K562 (cell line): ENCODE results near the gene KRT72. TPM values are rescaled to one million over a fixed set of nuclear protein-coding genes. Genes with fewer than 3 reads are reported as not detected.

ENCODE experiments used
- ATAC-seq: fragments of 200-7000 bp; cut with Tn5 transposase; 3 replicates; pipeline ENCODE4 v1.9.1; 2020; ENCODE audit warnings: moderate library complexity
- BruUV-seq: library from RNA; stranded (reverse); fragments of 400-500 nt; replicated peaks from 2 replicates; lab custom pipeline; 2021; lab: Mats Ljungman, UMichigan
- CTCF ChIA-PET: fragments of 300-600 bp; formaldehyde crosslinking; extraction: SDS; loops from one replicate; lab custom pipeline; 2021; ENCODE audit warnings: low intra/inter-chr PET ratio; lab: Yijun Ruan, JAX
- POLR2A ChIA-PET: fragments of 300-600, 350-650 bp; sonication (Branson Sonifier 250); formaldehyde crosslinking; extraction: SDS; loops from one replicate; lab custom pipeline; 2021; ENCODE audit warnings: antibody characterized with exemption, inconsistent platforms; lab: Yijun Ruan, JAX
- DNase-seq, 4 experiments: peaks; one replicate each; pipeline versions ENCODE4 v3.0.0 to v3.0.0-alpha.2; 2011 to 2018; ENCODE audit warnings: low spot score in 3 of 4, mixed read lengths in 3 of 4; ENCODE audit errors: extremely low read depth in 1 of 4
- FAIRE-seq: peaks from 2 replicates; lab custom pipeline; 2011; peaks lifted over from hg19 to GRCh38; lab: Jason Lieb, UNC
- H2AFZ ChIP-seq: 2 replicates; pipeline ENCODE4 v1.6.0; 2011; ENCODE audit warnings: low read depth, low read length, control low read depth, inconsistent platforms
- H3K27ac ChIP-seq: fragments of 200-600 bp; 3 replicates; pipeline ENCODE4 v1.8.0; 2011; ENCODE audit warnings: low read depth, mild to moderate bottlenecking, control low read depth, inconsistent platforms, low read length, moderate library complexity, mixed read lengths; ENCODE audit errors: extremely low read depth
- H3K27me3 ChIP-seq, 2 experiments: fragments of 300-600 bp in 1 of 2; 2 replicates in 1 of 2; 3 replicates in 1 of 2; pipeline versions ENCODE4 v1.6.0 to v1.8.0; 2011; ENCODE audit warnings: inconsistent platforms in 2 of 2, low read length in 2 of 2, mild to moderate bottlenecking in 1 of 2, mixed read lengths in 1 of 2, moderate library complexity in 1 of 2; ENCODE audit not compliant: control insufficient read depth in 2 of 2, insufficient read depth in 2 of 2
- H3K36me3 ChIP-seq: fragments of 300-600 bp; 3 replicates; pipeline ENCODE4 v1.8.0; 2011; ENCODE audit warnings: mild to moderate bottlenecking, low read length, inconsistent platforms; ENCODE audit not compliant: control insufficient read depth, insufficient read depth
- H3K4me1 ChIP-seq, 2 experiments: fragments of 200-600 bp in 1 of 2; replicated peaks in 1 of 2; 2 replicates in 1 of 2; 3 replicates in 1 of 2; pipeline versions ENCODE4 v1.5.1 to v1.8.0; 2011; ENCODE audit warnings: inconsistent platforms in 2 of 2, low read length in 2 of 2, mild to moderate bottlenecking in 1 of 2, mixed read lengths in 1 of 2, moderate library complexity in 1 of 2; ENCODE audit not compliant: control insufficient read depth in 2 of 2, insufficient read depth in 2 of 2
- H3K4me2 ChIP-seq: 2 replicates; pipeline ENCODE4 v1.6.1; 2011; ENCODE audit warnings: low read length, control low read depth, inconsistent platforms, mixed read lengths; ENCODE audit not compliant: insufficient read depth
- H3K4me3 ChIP-seq: fragments of 200-600 bp; sonication (generic), shearing (Covaris generic); 2 replicates; pipeline ENCODE4 v1.5.1; 2016; ENCODE audit warnings: control low read depth, inconsistent platforms
- H3K79me2 ChIP-seq: fragments of 200-600 bp; 3 replicates; pipeline ENCODE4 v1.8.0; 2011; ENCODE audit warnings: low read length, inconsistent platforms; ENCODE audit not compliant: control insufficient read depth, insufficient read depth
- H3K9ac ChIP-seq, 2 experiments: 2 replicates each; pipeline versions ENCODE4 v1.6.0 to v1.6.1; 2011; ENCODE audit warnings: low read depth in 2 of 2, low read length in 2 of 2, control low read depth in 1 of 2, inconsistent platforms in 1 of 2, mild to moderate bottlenecking in 1 of 2, mixed read lengths in 1 of 2; ENCODE audit not compliant: insufficient read depth in 1 of 2
- H3K9me1 ChIP-seq: one replicate; pipeline ENCODE4 v1.6.0; 2011; ENCODE audit warnings: inconsistent platforms, mild to moderate bottlenecking, low read length, moderate library complexity; ENCODE audit not compliant: control insufficient read depth, insufficient read depth
- H3K9me3 ChIP-seq: replicated peaks from 2 replicates; pipeline ENCODE4 v1.5.1; 2011; ENCODE audit warnings: low read depth, low read length, inconsistent platforms; ENCODE audit not compliant: control insufficient read depth, insufficient read depth
- H4K20me1 ChIP-seq: replicated peaks from 2 replicates; pipeline ENCODE4 v1.6.1; 2011; ENCODE audit warnings: low read length, inconsistent platforms, mixed read lengths; ENCODE audit not compliant: control insufficient read depth, insufficient read depth
- DMBX1 ChIP-seq: fragments of 250-450 bp; sonication (Bioruptor Pico); IDR thresholded peaks from 2 replicates; pipeline ENCODE4 v1.8.0; 2022; ENCODE audit warnings: inconsistent platforms, mild to moderate bottlenecking, moderate library complexity, borderline replicate concordance
- E2F4 ChIP-seq: sonication (generic); formaldehyde crosslinking; IDR thresholded peaks from 2 replicates; pipeline ENCODE4 v1.8.0; 2022; ENCODE audit warnings: mild to moderate bottlenecking, low read depth, missing genetic modification reagents
- FOXJ2 ChIP-seq: fragments of 200-800 bp; sonication (Bioruptor generic); IDR thresholded peaks from 2 replicates; pipeline ENCODE4 v1.6.1; 2016; ENCODE audit warnings: missing genetic modification characterization, missing compliant biosample characterization
- LCOR ChIP-seq: sonication (generic); formaldehyde crosslinking; IDR thresholded peaks from 2 replicates; pipeline ENCODE4 v1.8.0; 2022; ENCODE audit warnings: mild to moderate bottlenecking, missing genetic modification reagents
- PATZ1 ChIP-seq: fragments of 250-450 bp; sonication (Bioruptor Pico); IDR thresholded peaks from 2 replicates; pipeline ENCODE4 v1.5.0; 2020; ENCODE audit warnings: mild to moderate bottlenecking, borderline replicate concordance
- SIX5 ChIP-seq, 2 experiments: IDR thresholded peaks; 2 replicates each; pipeline ENCODE4 v1.6.1; 2011; ENCODE audit warnings: low read length in 2 of 2, borderline replicate concordance in 1 of 2, low read depth in 1 of 2, mild to moderate bottlenecking in 1 of 2, moderate library complexity in 1 of 2; ENCODE audit not compliant: insufficient read depth in 1 of 2
- ZNF277 ChIP-seq: fragments of 250-450 bp; sonication (Bioruptor Pico); IDR thresholded peaks from 2 replicates; pipeline ENCODE4 v1.8.0; 2022; ENCODE audit warnings: inconsistent platforms, mild to moderate bottlenecking, moderate library complexity, borderline replicate concordance
- WGBS: fragments of 100-300 bp; shearing (Covaris generic); methylation state at CpG from one replicate; pipeline ENCODE4 v1.1.6; 2016; ENCODE audit warnings: low coverage, mixed read lengths; ENCODE audit not compliant: insufficient coverage; ENCODE audit errors: missing lambda C conversion rate; 5-methylcytosine and 5-hydroxymethylcytosine counted together
- in situ Hi-C: fragments of 300-500 bp; cut with MboI; formaldehyde crosslinking; loops from 4 replicates; pipeline ENCODE4 v1.15.0; 2018; ENCODE audit warnings: inconsistent platforms, mixed read lengths
- intact Hi-C: fragments of 100-400 bp; cut with micrococcal nuclease; formaldehyde crosslinking; loops from 2 replicates; pipeline ENCODE4 v1.14.2; 2022
- polyA plus RNA-seq, 8 experiments: library from polyadenylated mRNA; depleted of rRNA in 4 of 8; stranded (reverse) in 5 of 8; unstranded in 3 of 8; fragments of >200 nt; fragmentation: Nextera tagmentation in 2 of 8; fragmentation: Illumina TruSeq in 1 of 8; extraction: Ambion mirVana in 2 of 8; extraction: Trizol in 1 of 8; gene quantifications; 2 replicates each; pipeline versions ENCODE4 v1.2.1 to v1.2.3, GENCODE V29; 2011 to 2014; ENCODE audit warnings: inconsistent platforms in 1 of 8, missing spikeins in 1 of 8
- total RNA-seq, 7 experiments: library from RNA; depleted of rRNA in 6 of 7; stranded (reverse); fragments of >200 nt in 6 of 7; fragmentation: Illumina TruSeq in 2 of 7; extraction: Trizol in 2 of 7; gene quantifications; 2 replicates each; pipeline versions ENCODE4 v1.2.1 to v1.2.3, GENCODE V29; 2011 to 2021; ENCODE audit warnings: low replicate concordance in 1 of 7

The KRT72 gene
- total and polyA plus RNA-seq, 9 of the 15 experiments (the other 6 are each of a cell fraction or from before 2014, with no cell fraction given): not detected

- TF ChIP-seq E2F4 (no peak), PATZ1 (CRISPR knock-in tag) (no peak)
These were observed 27.5 kb downstream of the KRT72 start, which contains the start of gene KRT74 (continued) for GRCh38 chr12:52573743-52574142.

- Histone ChIP-seq H3K4me1 (peaks cover 0 to 3% of the 10 kb centered on the region in 2 experiments; a peak in 1 of 5 replicates), H3K4me2 (no peak overlapping the region), H3K27me3 (peaks cover 40 to 83% of the 10 kb centered on the region in 2 experiments), H3K36me3 (no peaks in the 10 kb centered on the region), H3K79me2 (no peaks in the 10 kb centered on the region), H3K27ac (no peak overlapping the region), H3K9me3 (no peaks in the 10 kb centered on the region), H4K20me1 (peaks cover 26% of the 10 kb centered on the region; the same call in 1 of the 2 replicates), H3K4me3 (no peak overlapping the region), H2AFZ (no peak overlapping the region), H3K9me1 (no peaks in the 10 kb centered on the region), H3K9ac (no peak overlapping the region)
- DNase-seq (no peak), ATAC-seq (no peak), FAIRE-seq (no peak)
- intact Hi-C loops: no loop called here
- in situ Hi-C loops: no loop called here
- POLR2A ChIA-PET: no interaction called here
- CTCF ChIA-PET: no interaction called here
- no TSS peak for BruUV-seq
- WGBS: 16% methylated on average over 8 of the region's 15 CpGs
- TF ChIP-seq LCOR (CRISPR knock-in tag): no peak
- TF ChIP-seq DMBX1: no peak
- no peak for TF ChIP-seq SIX5 (IDR thresholded peaks at IDR 0.05; ENCODE audit: borderline replicate concordance in 1 of 2, insufficient read depth in 1 of 2, low read depth in 1 of 2, low read length in 2 of 2)
- no peak for TF ChIP-seq ZNF277
- no peak for TF ChIP-seq FOXJ2 (tag)
These were observed 28.0 kb downstream of the KRT72 start for GRCh38 chr12:52573306-52573705.
